ENCODE results near the gene NOTCH2. TPM values are rescaled to one million over a fixed set of nuclear protein-coding genes. Genes with fewer than 3 reads are reported as not detected.

Gene NOTCH2
- polyA plus RNA-seq, 1 donor (not counting 4 experiments of a cell fraction or from before 2014, with no cell fraction given) = 22.5 TPM

GRCh38 chr1:119866451-119866850, 203.0 kb downstream of the NOTCH2 start:
- Histone ChIP-seq H3K9ac (ENCODE audit: control insufficient read depth, extremely low read depth, insufficient read depth, low read length) (no peak overlapping the region), H3K36me3 (ENCODE audit: control insufficient read depth in 2 of 2, extremely low read depth in 1 of 2, insufficient read depth in 2 of 2, low read length in 2 of 2) (no peaks in the 10 kb centered on the region), H4K20me1 (ENCODE audit: control insufficient read depth, extremely low read depth, insufficient read depth, low read length) (no peaks in the 10 kb centered on the region), H3K4me1 (ENCODE audit: control insufficient read depth, extremely low read depth, insufficient read depth, low read length) (no peaks in the 10 kb centered on the region), H3K9me3 (ENCODE audit: control insufficient read depth, low read depth, low read length) (no peaks in the 10 kb centered on the region), H3K27ac (ENCODE audit: control insufficient read depth, insufficient read depth, low read length) (no peak overlapping the region), H3K4me2 (ENCODE audit: control insufficient read depth, extremely low read depth, insufficient read depth, low read depth, low read length) (no peak overlapping the region), H3K27me3 (ENCODE audit: control insufficient read depth, extremely low read depth, insufficient read depth, low read length) (no peaks in the 10 kb centered on the region), H3K4me3 (ENCODE audit: control insufficient read depth in 2 of 3, extremely low read depth in 1 of 3, insufficient read depth in 2 of 3, low read depth in 1 of 3, low read length in 3 of 3) (no peak overlapping the region), H3K9me1 (ENCODE audit: control insufficient read depth, extremely low read depth, insufficient read depth, low read length) (no peaks in the 10 kb centered on the region), H3K79me2 (ENCODE audit: control insufficient read depth, insufficient read depth, low read length) (no peaks in the 10 kb centered on the region), H2AFZ (ENCODE audit: control insufficient read depth, low read length) (no peak overlapping the region)
- dilution Hi-C loops (cut with MboI; ENCODE audit: extremely low pct_ligation_motif_present, low sequenced_read_pairs) = no loop called here
- no peak for TF ChIP-seq EZH2 (IDR thresholded peaks at IDR 0.05; ENCODE audit: low read length)
- TF ChIP-seq, protein P1, sequence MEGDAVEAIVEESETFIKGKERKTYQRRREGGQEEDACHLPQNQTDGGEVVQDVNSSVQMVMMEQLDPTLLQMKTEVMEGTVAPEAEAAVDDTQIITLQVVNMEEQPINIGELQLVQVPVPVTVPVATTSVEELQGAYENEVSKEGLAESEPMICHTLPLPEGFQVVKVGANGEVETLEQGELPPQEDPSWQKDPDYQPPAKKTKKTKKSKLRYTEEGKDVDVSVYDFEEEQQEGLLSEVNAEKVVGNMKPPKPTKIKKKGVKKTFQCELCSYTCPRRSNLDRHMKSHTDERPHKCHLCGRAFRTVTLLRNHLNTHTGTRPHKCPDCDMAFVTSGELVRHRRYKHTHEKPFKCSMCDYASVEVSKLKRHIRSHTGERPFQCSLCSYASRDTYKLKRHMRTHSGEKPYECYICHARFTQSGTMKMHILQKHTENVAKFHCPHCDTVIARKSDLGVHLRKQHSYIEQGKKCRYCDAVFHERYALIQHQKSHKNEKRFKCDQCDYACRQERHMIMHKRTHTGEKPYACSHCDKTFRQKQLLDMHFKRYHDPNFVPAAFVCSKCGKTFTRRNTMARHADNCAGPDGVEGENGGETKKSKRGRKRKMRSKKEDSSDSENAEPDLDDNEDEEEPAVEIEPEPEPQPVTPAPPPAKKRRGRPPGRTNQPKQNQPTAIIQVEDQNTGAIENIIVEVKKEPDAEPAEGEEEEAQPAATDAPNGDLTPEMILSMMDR (optimal IDR thresholded peaks at IDR 0.05 in 1 of 3, IDR thresholded peaks at IDR 0.05 in 1 of 3, conservative IDR thresholded peaks at IDR 0.05 in 1 of 3; ENCODE audit: extremely low read depth in 1 of 3, insufficient read depth in 2 of 3, low read length in 3 of 3) = no peak
- DNase-seq (ENCODE audit: low read depth, low spot score) = no peak
- FAIRE-seq = no peak

DNA sequence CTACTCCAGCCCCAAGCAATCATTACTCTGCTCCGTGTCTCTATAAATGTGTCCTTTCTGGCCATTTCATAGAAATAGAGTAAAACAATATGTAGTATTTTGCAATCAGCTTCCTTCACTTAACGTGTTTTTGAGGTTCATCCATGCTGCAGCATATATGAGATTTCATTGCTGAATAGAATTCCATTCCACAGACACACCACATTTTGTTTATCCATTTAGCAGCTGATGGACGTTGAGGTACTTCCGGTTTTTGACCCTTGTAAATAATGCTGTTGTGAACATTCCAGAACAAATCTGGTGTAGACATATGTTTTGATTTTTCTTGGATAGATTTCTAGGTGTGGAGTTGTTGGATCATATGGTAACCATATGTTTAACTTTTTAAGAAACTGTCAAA, 203.8 kb downstream of the NOTCH2 start:
- no peak for FAIRE-seq
- Histone ChIP-seq H3K9me1 (ENCODE audit: control insufficient read depth, extremely low read depth, insufficient read depth, low read length) (no peaks in the 10 kb centered on the region), H3K79me2 (ENCODE audit: control insufficient read depth, insufficient read depth, low read length) (no peaks in the 10 kb centered on the region), H4K20me1 (ENCODE audit: control insufficient read depth, extremely low read depth, insufficient read depth, low read length) (no peaks in the 10 kb centered on the region), H3K27ac (ENCODE audit: control insufficient read depth, insufficient read depth, low read length) (no peak overlapping the region), H3K9me3 (ENCODE audit: control insufficient read depth, low read depth, low read length) (no peaks in the 10 kb centered on the region), H3K36me3 (ENCODE audit: control insufficient read depth in 2 of 2, extremely low read depth in 1 of 2, insufficient read depth in 2 of 2, low read length in 2 of 2) (no peaks in the 10 kb centered on the region), H3K4me2 (ENCODE audit: control insufficient read depth, extremely low read depth, insufficient read depth, low read depth, low read length) (no peak overlapping the region), H2AFZ (ENCODE audit: control insufficient read depth, low read length) (no peak overlapping the region), H3K4me3 (ENCODE audit: control insufficient read depth in 2 of 3, extremely low read depth in 1 of 3, insufficient read depth in 2 of 3, low read depth in 1 of 3, low read length in 3 of 3) (no peak overlapping the region), H3K9ac (ENCODE audit: control insufficient read depth, extremely low read depth, insufficient read depth, low read length) (no peak overlapping the region), H3K4me1 (ENCODE audit: control insufficient read depth, extremely low read depth, insufficient read depth, low read length) (no peaks in the 10 kb centered on the region), H3K27me3 (ENCODE audit: control insufficient read depth, extremely low read depth, insufficient read depth, low read length) (no peaks in the 10 kb centered on the region)
- dilution Hi-C loops (cut with MboI; ENCODE audit: extremely low pct_ligation_motif_present, low sequenced_read_pairs) = no loop called here
- DNase-seq (ENCODE audit: low read depth, low spot score) = no peak
- TF ChIP-seq, protein P1 (optimal IDR thresholded peaks at IDR 0.05 in 1 of 3, IDR thresholded peaks at IDR 0.05 in 1 of 3, conservative IDR thresholded peaks at IDR 0.05 in 1 of 3; ENCODE audit: extremely low read depth in 1 of 3, insufficient read depth in 2 of 3, low read length in 3 of 3) = no peak
- no peak for TF ChIP-seq EZH2 (IDR thresholded peaks at IDR 0.05; ENCODE audit: low read length)
